Liver (tissue), 3 donors: Measurements from ENCODE around the gene SMARCC2.

ENCODE experiments used
- ATF3 ChIP-seq: IDR thresholded peaks from 2 replicates; pipeline ENCODE4 v1.6.1; 2016; ENCODE audit warnings: antibody characterized with exemption
- GABPA ChIP-seq, 2 donors: IDR thresholded peaks in 1 of 2; conservative IDR thresholded peaks in 1 of 2; 2 replicates each; pipeline ENCODE4 v1.6.1; 2016; ENCODE audit warnings: antibody characterized with exemption in 2 of 2, mild to moderate bottlenecking in 1 of 2, moderate library complexity in 1 of 2
- HNF4A ChIP-seq, 2 donors: conservative IDR thresholded peaks; 2 replicates each; pipeline ENCODE4 v1.6.1; 2016; ENCODE audit warnings: antibody characterized with exemption in 2 of 2, mild to moderate bottlenecking in 2 of 2
- JUND ChIP-seq, 2 donors: IDR thresholded peaks; 2 replicates each; pipeline ENCODE4 v1.6.1; 2016; ENCODE audit warnings: antibody characterized with exemption in 2 of 2
- NR2F2 ChIP-seq: IDR thresholded peaks from 2 replicates; pipeline ENCODE4 v1.6.1; 2016; ENCODE audit warnings: antibody characterized with exemption
- RAD21 ChIP-seq, 2 donors: IDR thresholded peaks; 2 replicates each; pipeline ENCODE4 v1.6.1; 2016; ENCODE audit warnings: antibody characterized with exemption in 2 of 2, mild to moderate bottlenecking in 2 of 2
- RXRA ChIP-seq, 2 donors: IDR thresholded peaks; 2 replicates each; pipeline ENCODE4 v1.6.1; 2017 to 2018; ENCODE audit warnings: antibody characterized with exemption in 2 of 2, mild to moderate bottlenecking in 1 of 2
- SP1 ChIP-seq: IDR thresholded peaks from 2 replicates; pipeline ENCODE4 v1.6.1; 2018; ENCODE audit warnings: antibody characterized with exemption, mild to moderate bottlenecking
- TAF1 ChIP-seq: conservative IDR thresholded peaks from 2 replicates; pipeline ENCODE4 v1.6.1; 2016; ENCODE audit warnings: antibody characterized with exemption, mild to moderate bottlenecking
- YY1 ChIP-seq: IDR thresholded peaks from 2 replicates; pipeline ENCODE4 v1.6.1; 2016; ENCODE audit warnings: antibody characterized with exemption, mild to moderate bottlenecking
- ZBTB33 ChIP-seq: IDR thresholded peaks from 2 replicates; pipeline ENCODE4 v1.6.1; 2016; ENCODE audit warnings: antibody characterized with exemption
- TF ChIP-seq, protein P1 (sequence below): fragments of 150-350 bp; IDR thresholded peaks from 2 replicates; pipeline ENCODE4 v1.5.1; 2017; ENCODE audit warnings: improper control_type of control experiment, low read depth, low read length; ENCODE audit not compliant: missing input control
- TF ChIP-seq, protein P2 (sequence below): IDR thresholded peaks from 2 replicates; pipeline ENCODE4 v1.6.1; 2016; ENCODE audit warnings: antibody characterized with exemption, mild to moderate bottlenecking
- TF ChIP-seq, protein P3 (sequence below): IDR thresholded peaks from 2 replicates; pipeline ENCODE4 v1.6.1; 2016; ENCODE audit warnings: antibody characterized with exemption
- donor health status: healthy.
- donor health status: healthy.

DNA sequence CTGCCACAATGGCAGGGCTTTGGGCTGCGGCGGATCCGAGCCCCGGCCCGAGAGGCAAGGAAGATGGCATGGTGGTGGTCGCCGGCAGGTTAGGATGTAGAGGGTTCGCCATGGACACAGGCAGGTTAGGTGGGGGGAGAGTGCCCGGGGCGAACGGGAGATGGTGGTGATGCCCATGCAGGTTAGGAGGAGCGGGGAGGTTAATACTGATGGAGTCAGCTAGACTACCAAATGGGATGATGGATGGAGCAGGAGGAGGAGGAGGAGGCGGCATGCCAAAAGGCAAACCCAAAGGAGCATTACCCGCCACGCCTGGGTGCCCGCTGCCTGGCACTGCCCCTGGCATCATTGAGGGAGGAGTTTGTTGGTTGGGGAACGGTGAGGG is 24.9 kb downstream of the SMARCC2 start:
- TF ChIP-seq, protein P1, sequence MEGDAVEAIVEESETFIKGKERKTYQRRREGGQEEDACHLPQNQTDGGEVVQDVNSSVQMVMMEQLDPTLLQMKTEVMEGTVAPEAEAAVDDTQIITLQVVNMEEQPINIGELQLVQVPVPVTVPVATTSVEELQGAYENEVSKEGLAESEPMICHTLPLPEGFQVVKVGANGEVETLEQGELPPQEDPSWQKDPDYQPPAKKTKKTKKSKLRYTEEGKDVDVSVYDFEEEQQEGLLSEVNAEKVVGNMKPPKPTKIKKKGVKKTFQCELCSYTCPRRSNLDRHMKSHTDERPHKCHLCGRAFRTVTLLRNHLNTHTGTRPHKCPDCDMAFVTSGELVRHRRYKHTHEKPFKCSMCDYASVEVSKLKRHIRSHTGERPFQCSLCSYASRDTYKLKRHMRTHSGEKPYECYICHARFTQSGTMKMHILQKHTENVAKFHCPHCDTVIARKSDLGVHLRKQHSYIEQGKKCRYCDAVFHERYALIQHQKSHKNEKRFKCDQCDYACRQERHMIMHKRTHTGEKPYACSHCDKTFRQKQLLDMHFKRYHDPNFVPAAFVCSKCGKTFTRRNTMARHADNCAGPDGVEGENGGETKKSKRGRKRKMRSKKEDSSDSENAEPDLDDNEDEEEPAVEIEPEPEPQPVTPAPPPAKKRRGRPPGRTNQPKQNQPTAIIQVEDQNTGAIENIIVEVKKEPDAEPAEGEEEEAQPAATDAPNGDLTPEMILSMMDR, result no peak
- TF ChIP-seq NR2F2, result no peak
- TF ChIP-seq TAF1, result no peak
- TF ChIP-seq RAD21 (IDR thresholded peaks at IDR 0.05), result no peak
- TF ChIP-seq, protein P2, sequence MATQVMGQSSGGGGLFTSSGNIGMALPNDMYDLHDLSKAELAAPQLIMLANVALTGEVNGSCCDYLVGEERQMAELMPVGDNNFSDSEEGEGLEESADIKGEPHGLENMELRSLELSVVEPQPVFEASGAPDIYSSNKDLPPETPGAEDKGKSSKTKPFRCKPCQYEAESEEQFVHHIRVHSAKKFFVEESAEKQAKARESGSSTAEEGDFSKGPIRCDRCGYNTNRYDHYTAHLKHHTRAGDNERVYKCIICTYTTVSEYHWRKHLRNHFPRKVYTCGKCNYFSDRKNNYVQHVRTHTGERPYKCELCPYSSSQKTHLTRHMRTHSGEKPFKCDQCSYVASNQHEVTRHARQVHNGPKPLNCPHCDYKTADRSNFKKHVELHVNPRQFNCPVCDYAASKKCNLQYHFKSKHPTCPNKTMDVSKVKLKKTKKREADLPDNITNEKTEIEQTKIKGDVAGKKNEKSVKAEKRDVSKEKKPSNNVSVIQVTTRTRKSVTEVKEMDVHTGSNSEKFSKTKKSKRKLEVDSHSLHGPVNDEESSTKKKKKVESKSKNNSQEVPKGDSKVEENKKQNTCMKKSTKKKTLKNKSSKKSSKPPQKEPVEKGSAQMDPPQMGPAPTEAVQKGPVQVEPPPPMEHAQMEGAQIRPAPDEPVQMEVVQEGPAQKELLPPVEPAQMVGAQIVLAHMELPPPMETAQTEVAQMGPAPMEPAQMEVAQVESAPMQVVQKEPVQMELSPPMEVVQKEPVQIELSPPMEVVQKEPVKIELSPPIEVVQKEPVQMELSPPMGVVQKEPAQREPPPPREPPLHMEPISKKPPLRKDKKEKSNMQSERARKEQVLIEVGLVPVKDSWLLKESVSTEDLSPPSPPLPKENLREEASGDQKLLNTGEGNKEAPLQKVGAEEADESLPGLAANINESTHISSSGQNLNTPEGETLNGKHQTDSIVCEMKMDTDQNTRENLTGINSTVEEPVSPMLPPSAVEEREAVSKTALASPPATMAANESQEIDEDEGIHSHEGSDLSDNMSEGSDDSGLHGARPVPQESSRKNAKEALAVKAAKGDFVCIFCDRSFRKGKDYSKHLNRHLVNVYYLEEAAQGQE, result no peak
- no peak for TF ChIP-seq YY1
- TF ChIP-seq SP1, result no peak
- TF ChIP-seq GABPA (IDR thresholded peaks at IDR 0.05 in 1 of 2, conservative IDR thresholded peaks at IDR 0.05 in 1 of 2), result no peak
- no peak for TF ChIP-seq JUND (IDR thresholded peaks at IDR 0.05)
- TF ChIP-seq RXRA (IDR thresholded peaks at IDR 0.05), result no peak
- no peak for TF ChIP-seq ATF3
- TF ChIP-seq, protein P3, sequence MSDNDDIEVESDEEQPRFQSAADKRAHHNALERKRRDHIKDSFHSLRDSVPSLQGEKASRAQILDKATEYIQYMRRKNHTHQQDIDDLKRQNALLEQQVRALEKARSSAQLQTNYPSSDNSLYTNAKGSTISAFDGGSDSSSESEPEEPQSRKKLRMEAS, result no peak
- no peak for TF ChIP-seq HNF4A (conservative IDR thresholded peaks at IDR 0.05)
- TF ChIP-seq ZBTB33, result no peak
